Activated CD4-positive, alpha-beta T cell treated with anti-CD3 and anti-CD28 coated beads, Interleukin-2, amount 50 U/mL, for 16 hours (primary cell): ENCODE data around the gene HIVEP3.

Experiments
- DNase-seq: peaks from one replicate; pipeline ENCODE4 v3.0.0-alpha.2; 2020

The HIVEP3 gene

GRCh38 chr1:41641941-41642527, 276.7 kb downstream of the HIVEP3 start:
- no peak for DNase-seq

- no peak for DNase-seq
Measured at GRCh38 chr1:41641475-41641814, 277.3 kb downstream of the HIVEP3 start.

- DNase-seq, result no peak
Measured at GRCh38 chr1:41640756-41641474, 277.8 kb downstream of the HIVEP3 start.

- DNase-seq, result no peak
Measured at GRCh38 chr1:41640141-41640751, 278.5 kb downstream of the HIVEP3 start.

- DNase-seq, result peak; percentile 85
Measured at GRCh38 chr1:41639332-41639936, 279.3 kb downstream of the HIVEP3 start.

GRCh38 chr1:41638086-41639024, 280.4 kb downstream of the HIVEP3 start:
- no peak for DNase-seq

GRCh38 chr1:41637367-41637766, 281.4 kb downstream of the HIVEP3 start:
- DNase-seq, result no peak

- DNase-seq, result no peak
Measured at GRCh38 chr1:41633764-41634163, 285.0 kb downstream of the HIVEP3 start.

- no peak for DNase-seq
Measured at GRCh38 chr1:41632781-41633575, 285.7 kb downstream of the HIVEP3 start.

- DNase-seq, result no peak
Measured at GRCh38 chr1:41631971-41632370, 286.8 kb downstream of the HIVEP3 start.

- no peak for DNase-seq
Measured at GRCh38 chr1:41631154-41631553, 287.6 kb downstream of the HIVEP3 start.

- no peak for DNase-seq
Measured at GRCh38 chr1:41629571-41629970, 289.2 kb downstream of the HIVEP3 start.

- no peak for DNase-seq
Measured at GRCh38 chr1:41629141-41629540, 289.6 kb downstream of the HIVEP3 start.

- no peak for DNase-seq
Measured at GRCh38 chr1:41627491-41628280, 291.0 kb downstream of the HIVEP3 start.

GRCh38 chr1:41626616-41627375, 291.9 kb downstream of the HIVEP3 start:
- peak; percentile 35 for DNase-seq

- DNase-seq, result no peak
Measured at GRCh38 chr1:41626146-41626545, 292.6 kb downstream of the HIVEP3 start.

GRCh38 chr1:41623736-41624135, 295.0 kb downstream of the HIVEP3 start:
- no peak for DNase-seq

- DNase-seq, result no peak
Measured at GRCh38 chr1:41622859-41623732, 295.6 kb downstream of the HIVEP3 start.

GRCh38 chr1:41622402-41622801, 296.3 kb downstream of the HIVEP3 start:
- DNase-seq, result no peak
